ENCODE measurements around the gene SNAP25.

The SNAP25 gene

GRCh38 chr20:10249822-10250221 is 31.2 kb downstream of the SNAP25 start:
- H3K9me3 ChIP-seq (ENCODE audit: insufficient read depth, low read length) = no peaks in the 10 kb centered on the region
- H3K27ac ChIP-seq (ENCODE audit: low read depth, low read length) = no peak overlapping the region
- TF ChIP-seq CTCF (IDR thresholded peaks at IDR 0.05; ENCODE audit: insufficient read depth, low read length, poor library complexity, severe bottlenecking) (no peak), EZH2phosphoT487 (conservative IDR thresholded peaks at IDR 0.05; ENCODE audit: low read length) (no peak)
- H3K79me2 ChIP-seq (ENCODE audit: insufficient read depth, low read length) = no peaks in the 10 kb centered on the region
- no peak overlapping the region for H3K9ac ChIP-seq (ENCODE audit: low read length)
- no peak overlapping the region for H3K4me2 ChIP-seq (ENCODE audit: low read depth, low read length, poor library complexity, severe bottlenecking)
- H3K9me2 ChIP-seq (replicated peaks; ENCODE audit: insufficient read depth, low read length) = no peaks in the 10 kb centered on the region
- H3F3A ChIP-seq (ENCODE audit: insufficient read depth) = no peaks in the 10 kb centered on the region
- H4K20me1 ChIP-seq (ENCODE audit: low read depth, low read length) = no peaks in the 10 kb centered on the region
- no peaks in the 10 kb centered on the region for H3K27me3 ChIP-seq (ENCODE audit: low read length)
- no peaks in the 10 kb centered on the region for H3K36me3 ChIP-seq (ENCODE audit: low read length)
- no peak overlapping the region for H2AFZ ChIP-seq (ENCODE audit: low read depth, low read length, severe bottlenecking)
- no peak overlapping the region for H3K4me3 ChIP-seq (ENCODE audit: insufficient read depth, low read length, poor library complexity, severe bottlenecking)

GRCh38 chr20:10250902-10251301 is 32.3 kb downstream of the SNAP25 start:
- Histone ChIP-seq H3K9ac (ENCODE audit: low read length) (no peak overlapping the region), H3K27me3 (ENCODE audit: low read length) (no peaks in the 10 kb centered on the region), H3K27ac (ENCODE audit: low read depth, low read length) (no peak overlapping the region), H3K4me3 (ENCODE audit: insufficient read depth, low read length, poor library complexity, severe bottlenecking) (no peak overlapping the region), H3K9me2 (replicated peaks; ENCODE audit: insufficient read depth, low read length) (no peaks in the 10 kb centered on the region), H3F3A (ENCODE audit: insufficient read depth) (no peaks in the 10 kb centered on the region), H3K36me3 (ENCODE audit: low read length) (no peaks in the 10 kb centered on the region), H3K79me2 (ENCODE audit: insufficient read depth, low read length) (no peaks in the 10 kb centered on the region), H4K20me1 (ENCODE audit: low read depth, low read length) (no peaks in the 10 kb centered on the region), H3K9me3 (ENCODE audit: insufficient read depth, low read length) (no peaks in the 10 kb centered on the region), H3K4me2 (ENCODE audit: low read depth, low read length, poor library complexity, severe bottlenecking) (no peak overlapping the region), H2AFZ (ENCODE audit: low read depth, low read length, severe bottlenecking) (no peak overlapping the region)
- no peak for TF ChIP-seq EZH2phosphoT487 (conservative IDR thresholded peaks at IDR 0.05; ENCODE audit: low read length)
- TF ChIP-seq CTCF (IDR thresholded peaks at IDR 0.05; ENCODE audit: insufficient read depth, low read length, poor library complexity, severe bottlenecking) = no peak

- Histone ChIP-seq H3K9me2 (replicated peaks; ENCODE audit: insufficient read depth, low read length) (no peaks in the 10 kb centered on the region), H2AFZ (ENCODE audit: low read depth, low read length, severe bottlenecking) (no peak overlapping the region), H3K4me3 (ENCODE audit: insufficient read depth, low read length, poor library complexity, severe bottlenecking) (no peak overlapping the region), H3K27ac (ENCODE audit: low read depth, low read length) (no peak overlapping the region), H3K4me2 (ENCODE audit: low read depth, low read length, poor library complexity, severe bottlenecking) (no peak overlapping the region), H4K20me1 (ENCODE audit: low read depth, low read length) (no peaks in the 10 kb centered on the region), H3F3A (ENCODE audit: insufficient read depth) (no peaks in the 10 kb centered on the region), H3K27me3 (ENCODE audit: low read length) (no peaks in the 10 kb centered on the region), H3K79me2 (ENCODE audit: insufficient read depth, low read length) (no peaks in the 10 kb centered on the region), H3K36me3 (ENCODE audit: low read length) (no peaks in the 10 kb centered on the region), H3K9me3 (ENCODE audit: insufficient read depth, low read length) (no peaks in the 10 kb centered on the region), H3K9ac (ENCODE audit: low read length) (no peak overlapping the region)
- TF ChIP-seq EZH2phosphoT487 (conservative IDR thresholded peaks at IDR 0.05; ENCODE audit: low read length) = no peak
- no peak for TF ChIP-seq CTCF (IDR thresholded peaks at IDR 0.05; ENCODE audit: insufficient read depth, low read length, poor library complexity, severe bottlenecking)
Observed at GRCh38 chr20:10253780-10254179, 35.1 kb downstream of the SNAP25 start.
